Hypothalamus (tissue), 51 donors: ENCODE measurements around the gene SMC4.
"Not testable (repeated sequence)": the region's sequence is repeated elsewhere in the genome, so short reads cannot be mapped to it uniquely, and the experiment has no call there.

Experiments
- DNase-seq, 51 donors: peaks; one replicate each; lab custom pipeline; 2025; lab: John Stamatoyannopoulos, UW

SMC4 gene

GRCh38 chr3:160437083-160437455 lies 37.6 kb downstream of the SMC4 start:
- DNase-seq = no peak

- no peak for DNase-seq
These were observed 41.2 kb downstream of the SMC4 start for GRCh38 chr3:160440687-160441086.

- no peak for DNase-seq
These were observed 45.0 kb downstream of the SMC4 start for GRCh38 chr3:160444411-160444810.

GRCh38 chr3:160445854-160446253 lies 46.4 kb downstream of the SMC4 start:
- no peak for DNase-seq

- DNase-seq = no peak
These were observed 47.1 kb downstream of the SMC4 start for GRCh38 chr3:160446522-160447056.

DNA sequence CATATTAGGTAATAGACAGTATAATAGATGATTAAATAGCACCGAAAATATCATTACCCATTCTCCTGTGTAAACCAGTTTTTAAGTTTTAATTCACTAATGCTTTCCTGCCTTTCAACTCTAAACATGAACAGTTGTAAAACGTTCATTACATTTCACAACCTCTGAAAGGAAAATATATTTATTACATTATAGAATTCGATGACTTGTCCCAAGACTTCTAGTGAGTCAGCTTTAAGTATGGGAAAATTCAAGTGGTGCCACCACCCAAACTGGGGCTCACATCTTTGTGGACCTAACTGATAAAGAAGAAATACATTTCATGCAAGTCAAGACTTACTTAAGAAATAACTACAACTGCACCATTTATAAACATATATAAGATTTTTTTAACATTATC lies 48.1 kb downstream of the SMC4 start:
- no peak for DNase-seq

GRCh38 chr3:160448845-160449635 lies 49.6 kb downstream of the SMC4 start:
- DNase-seq = peak in 11 of 51 donors; percentile 10 to 61 (median 48)

- DNase-seq = peak in 45 of 51 donors; percentile 11 to 86 (median 65)
These were observed 50.5 kb downstream of the SMC4 start, which contains the start of gene TRIM59 for GRCh38 chr3:160449636-160450598. TRIM59 (minus strand) TSS chr3:160449786; CDS start chr3:160439183, 10,603 bp downstream.

- no peak for DNase-seq
These were observed 51.4 kb downstream of the SMC4 start for GRCh38 chr3:160450846-160451245.

DNA sequence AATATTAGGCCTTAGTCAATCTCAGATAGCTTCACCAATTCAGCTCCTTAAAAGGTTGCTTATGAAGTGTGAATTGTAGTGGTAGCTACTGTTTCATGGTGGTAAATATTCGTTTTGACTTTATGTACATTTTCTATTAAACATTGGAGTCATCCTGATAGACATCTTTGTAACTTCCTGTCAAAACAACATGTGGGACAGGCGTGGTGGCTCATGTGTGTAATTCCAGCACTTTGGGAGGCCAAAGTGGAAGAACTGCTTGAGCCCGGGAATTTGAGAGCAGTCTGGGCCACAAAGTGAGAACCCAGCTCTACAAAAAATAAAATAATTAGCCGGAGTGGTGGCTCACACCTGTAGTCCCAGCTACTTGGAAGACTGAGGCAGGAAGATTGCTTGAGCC lies 52.2 kb downstream of the SMC4 start:
- no peak for DNase-seq

DNA sequence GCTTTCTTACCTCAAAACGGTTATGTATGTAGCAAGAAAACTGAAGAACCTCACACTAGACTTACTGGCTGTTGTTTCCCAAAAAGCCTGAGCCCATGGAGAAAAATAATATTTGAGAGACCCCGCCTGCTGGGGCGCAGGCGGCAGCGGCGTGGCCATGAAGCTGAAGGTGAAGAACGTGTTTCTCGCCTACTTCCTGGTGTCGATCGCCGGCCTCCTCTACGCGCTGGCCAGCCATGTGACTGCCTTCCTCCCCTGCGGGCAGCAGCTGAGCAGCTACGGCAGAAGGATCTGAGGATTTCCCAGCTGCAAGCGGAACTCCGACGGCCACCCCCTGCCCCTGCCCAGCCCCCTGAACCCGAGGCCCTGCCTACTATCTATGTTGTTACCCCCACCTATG lies 52.8 kb downstream of the SMC4 start:
- not testable (repeated sequence) for DNase-seq

GRCh38 chr3:160454995-160455394 lies 55.5 kb downstream of the SMC4 start:
- DNase-seq = no peak

GRCh38 chr3:160455846-160456245 lies 56.4 kb downstream of the SMC4 start:
- no peak for DNase-seq

DNA sequence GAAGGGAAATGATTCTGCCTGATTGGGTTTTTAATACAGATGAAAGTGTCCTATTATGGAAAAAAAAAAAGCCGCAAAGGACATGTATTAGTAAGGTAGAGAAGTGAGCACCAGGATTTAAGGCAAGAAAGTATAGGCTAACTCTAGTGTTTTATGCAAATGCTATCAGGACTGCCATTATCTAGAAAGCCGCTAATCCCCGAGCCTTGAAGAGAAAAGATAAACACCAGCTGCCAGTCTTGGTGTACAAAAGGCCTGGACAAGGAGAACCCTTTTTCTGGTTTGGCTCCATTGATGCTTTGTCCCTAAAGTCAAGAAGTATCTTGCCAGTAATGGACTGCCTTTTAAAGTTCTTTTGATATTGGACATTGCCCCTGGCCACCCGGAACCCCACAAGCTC lies 58.7 kb downstream of the SMC4 start:
- DNase-seq = peak in 1 of 51 donors; percentile 16

DNA sequence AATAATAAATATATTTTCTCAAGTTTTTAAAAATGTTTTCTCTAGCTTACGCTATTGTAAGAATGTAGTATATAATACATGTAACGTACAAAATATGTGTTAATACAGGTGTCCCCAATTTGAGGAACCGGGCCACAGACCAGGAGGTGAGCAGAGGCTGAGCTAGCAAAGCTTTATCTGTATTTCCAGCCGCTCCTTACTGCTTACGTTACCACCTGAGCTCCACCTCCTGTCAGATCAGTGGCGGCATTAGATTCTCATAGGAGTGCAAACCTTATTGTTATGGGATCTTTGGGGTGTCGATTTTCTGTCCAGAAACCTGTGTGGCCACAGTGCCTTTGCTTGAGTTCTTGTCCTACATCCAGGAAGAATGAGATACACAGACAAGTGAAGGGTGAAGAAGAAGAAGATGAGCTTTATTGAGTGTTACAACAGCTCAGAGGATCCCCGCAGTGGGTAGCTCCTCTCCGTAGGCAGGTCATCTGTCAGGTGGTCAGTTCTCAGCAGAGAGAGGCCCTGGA lies 60.1 kb downstream of the SMC4 start:
- no peak for DNase-seq

GRCh38 chr3:160460033-160460432 lies 60.6 kb downstream of the SMC4 start:
- no peak for DNase-seq

- peak in 28 of 51 donors; percentile 7 to 88 (median 44) for DNase-seq
These were observed 64.9 kb downstream of the SMC4 start for GRCh38 chr3:160464321-160464720.

DNA sequence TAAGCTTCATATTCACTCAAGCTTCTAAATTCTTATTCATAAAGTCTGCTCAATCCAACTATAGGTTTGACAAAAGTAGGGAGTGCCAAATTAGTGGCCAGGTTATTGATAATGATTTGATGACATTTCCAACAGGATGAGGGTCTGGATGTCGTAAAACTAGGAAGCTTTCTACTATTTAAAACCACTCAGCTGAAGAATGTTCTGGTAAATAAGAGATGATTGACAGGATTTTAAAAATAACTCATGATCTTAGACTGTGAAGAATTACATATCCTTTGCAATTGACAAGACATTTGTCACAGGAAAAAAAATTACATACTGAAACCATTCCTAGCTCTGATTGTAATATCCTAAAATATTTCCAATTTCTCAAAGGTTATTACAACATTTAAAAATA lies 65.5 kb downstream of the SMC4 start:
- no peak for DNase-seq

DNA sequence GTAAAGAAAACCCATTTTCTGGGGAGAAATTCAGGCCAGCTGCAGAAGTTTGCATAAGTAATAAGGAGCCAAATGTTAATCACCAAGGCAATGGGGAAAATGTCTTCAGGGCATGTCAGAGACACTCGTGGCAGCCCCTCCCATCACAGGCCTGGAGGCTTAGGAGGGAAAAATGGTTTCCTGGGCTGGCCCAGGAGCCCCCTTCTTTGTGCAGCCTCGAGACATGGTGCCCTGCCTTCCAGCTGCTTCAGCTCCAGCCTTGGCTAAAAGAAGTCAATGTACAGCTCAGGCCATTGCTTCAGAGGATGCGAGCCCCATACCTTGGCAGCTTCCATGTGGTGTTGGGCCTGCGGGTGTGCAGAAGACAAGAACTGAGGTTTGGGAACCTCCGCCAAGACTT lies 70.7 kb downstream of the SMC4 start:
- DNase-seq = no peak

DNA sequence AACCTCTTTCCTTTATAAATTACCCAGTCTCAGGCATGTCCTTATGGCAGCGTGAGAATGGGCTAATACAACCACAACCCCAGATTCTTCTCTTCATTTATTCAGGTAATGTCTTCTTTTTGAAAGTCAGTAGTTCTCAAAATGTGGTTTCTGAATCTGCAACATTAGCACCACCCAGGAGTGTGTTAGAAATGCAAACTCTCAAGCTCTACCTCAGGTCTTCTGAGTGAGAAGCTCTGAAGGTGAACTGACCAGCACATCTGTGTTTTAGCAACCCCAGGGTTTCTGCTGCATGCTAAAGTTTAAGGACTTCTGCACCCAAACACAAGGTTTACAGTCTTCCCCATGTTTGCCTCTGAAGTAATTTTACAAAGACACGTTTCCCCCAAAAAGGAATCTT lies 72.4 kb downstream of the SMC4 start:
- DNase-seq = no peak

DNA sequence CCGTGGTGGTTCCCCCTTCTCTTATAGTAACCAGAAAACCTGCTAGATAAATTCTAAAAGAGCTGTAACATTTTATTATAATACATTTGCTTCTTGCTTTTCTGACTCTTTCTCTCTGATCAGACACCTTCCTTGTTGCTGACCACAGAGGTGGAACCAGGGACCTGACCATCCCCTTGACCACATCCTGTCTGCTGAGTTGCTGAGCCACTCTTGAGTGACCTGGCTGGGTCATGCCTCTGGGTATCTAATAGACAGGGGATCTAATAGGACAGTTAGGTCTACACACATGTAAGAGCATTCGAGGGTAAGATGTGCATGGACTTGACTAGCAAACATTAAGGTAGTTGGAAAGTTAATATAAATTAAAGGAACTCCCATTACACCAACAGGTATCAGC lies 72.9 kb downstream of the SMC4 start:
- no peak for DNase-seq
